M059J (cell line): ENCODE results near the gene RETSAT. TPM values are rescaled to one million over a fixed set of nuclear protein-coding genes. Genes with fewer than 3 reads are reported as not detected.
"Not testable (repeated sequence)": the region's sequence is repeated elsewhere in the genome, so short reads cannot be mapped to it uniquely, and the experiment has no call there.

Experiments
- DNase-seq: peaks from one replicate; pipeline ENCODE4 v3.0.0-alpha.2; 2012; ENCODE audit warnings: low read depth
- total RNA-seq: library from RNA; depleted of rRNA; stranded (reverse); fragments of >200 nt; shearing (Covaris generic); gene quantifications from 2 replicates; pipeline ENCODE4 v1.2.3, GENCODE V29; 2014; rRNA removed

RETSAT gene
- total RNA-seq = 19.0 and 25.0 TPM in 2 replicates

GRCh38 chr2:85354286-85355072 is at the start of gene RETSAT, which contains the start of gene ELMOD3:
TSS of gene RETSAT (minus strand) at chr2:85354528. CDS start at chr2:85354507, 21 bp downstream.
TSS of gene ELMOD3 (plus strand) at chr2:85354769. CDS start at chr2:85357199, 2,430 bp downstream.
- DNase-seq = peak; percentile 99

DNA sequence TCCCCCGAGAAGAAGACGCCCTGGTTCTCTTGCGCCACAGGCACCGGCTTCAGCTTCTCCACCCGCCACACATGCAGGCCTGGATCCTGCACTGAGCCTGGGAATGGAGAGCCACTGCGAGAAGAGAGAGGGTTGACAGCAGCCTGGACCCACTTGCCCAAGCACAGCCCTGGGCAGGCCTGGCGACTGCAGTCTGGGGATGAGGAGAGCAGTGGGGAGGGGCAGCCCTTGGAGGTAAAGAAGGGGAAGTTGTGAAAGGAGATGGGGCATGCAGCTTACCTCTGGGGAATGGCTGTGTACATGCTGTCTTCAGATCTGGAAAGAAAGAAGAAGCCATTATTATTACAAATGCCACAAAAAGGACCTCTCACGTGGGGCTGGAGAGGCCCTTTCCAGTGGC is 47.5 kb upstream of the RETSAT start:
- DNase-seq = no peak

- no peak for DNase-seq
These were observed 47.1 kb upstream of the RETSAT start for GRCh38 chr2:85401464-85401805.

DNA sequence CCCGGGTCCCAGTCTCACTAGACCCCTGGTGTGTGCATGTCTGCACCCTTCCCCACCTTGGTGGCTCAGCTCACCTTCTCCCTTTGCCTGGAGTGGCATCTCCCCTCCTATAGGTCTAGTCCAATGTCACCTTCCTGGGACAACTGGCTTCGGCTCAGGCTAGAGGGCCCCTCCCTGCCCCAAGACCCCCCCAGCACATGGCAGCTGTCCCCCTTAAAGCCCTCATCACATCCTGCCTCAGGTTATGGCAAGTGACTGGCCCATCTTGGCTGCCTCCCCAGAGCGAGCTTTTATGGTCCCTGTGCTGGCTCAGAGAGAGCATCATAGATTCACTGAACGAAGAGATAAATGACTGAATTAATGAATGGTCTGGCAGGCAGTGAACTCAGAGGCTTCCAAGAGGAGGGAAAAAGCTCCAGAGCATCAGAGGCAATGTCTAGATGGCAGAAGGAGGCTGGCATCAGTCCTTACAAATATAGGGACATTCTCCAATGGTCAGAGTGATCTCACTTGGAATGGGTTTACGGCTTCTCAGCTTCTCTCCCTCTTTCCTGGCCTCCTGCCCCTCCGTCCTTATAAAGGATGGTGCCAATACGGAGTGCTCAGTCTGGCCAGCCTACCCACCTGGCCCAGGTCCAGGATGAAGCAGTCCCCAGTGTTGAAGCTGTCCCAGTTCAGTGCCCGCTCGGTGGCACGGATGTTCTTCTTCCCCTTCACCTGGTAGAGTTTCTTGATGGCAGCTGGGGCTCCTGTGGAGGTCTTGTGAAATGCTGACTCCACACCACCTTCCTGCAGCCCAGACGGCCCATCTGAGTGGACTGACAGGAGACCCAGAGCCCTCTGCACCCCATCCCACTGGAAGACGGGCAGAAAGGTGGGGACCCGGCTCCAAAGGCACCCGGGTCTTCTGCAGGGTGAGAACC is 46.5 kb upstream of the RETSAT start:
- no peak for DNase-seq

DNA sequence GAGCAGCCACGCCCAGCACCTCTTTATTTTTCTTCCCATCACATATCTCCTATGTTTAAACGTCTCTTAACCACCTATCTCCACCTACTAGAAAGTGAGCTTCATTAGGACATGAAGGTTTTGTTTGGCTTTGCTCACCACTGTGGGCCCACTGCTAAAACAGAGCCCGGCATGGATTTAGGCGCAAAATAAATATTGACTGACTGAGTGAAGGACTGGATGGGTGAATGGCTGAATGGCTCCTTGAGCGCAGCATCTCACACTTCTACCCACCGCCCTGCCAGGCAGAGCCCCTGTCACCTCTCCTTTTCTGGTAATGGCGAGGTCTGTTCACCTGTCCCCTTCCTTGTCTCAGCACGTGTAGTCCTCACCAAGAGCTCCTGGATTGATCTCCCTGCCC is 45.7 kb upstream of the RETSAT start:
- no peak for DNase-seq

GRCh38 chr2:85399183-85399455 is 44.8 kb upstream of the RETSAT start:
- no peak for DNase-seq

- no peak for DNase-seq
These were observed 44.3 kb upstream of the RETSAT start for GRCh38 chr2:85398426-85399182.

DNA sequence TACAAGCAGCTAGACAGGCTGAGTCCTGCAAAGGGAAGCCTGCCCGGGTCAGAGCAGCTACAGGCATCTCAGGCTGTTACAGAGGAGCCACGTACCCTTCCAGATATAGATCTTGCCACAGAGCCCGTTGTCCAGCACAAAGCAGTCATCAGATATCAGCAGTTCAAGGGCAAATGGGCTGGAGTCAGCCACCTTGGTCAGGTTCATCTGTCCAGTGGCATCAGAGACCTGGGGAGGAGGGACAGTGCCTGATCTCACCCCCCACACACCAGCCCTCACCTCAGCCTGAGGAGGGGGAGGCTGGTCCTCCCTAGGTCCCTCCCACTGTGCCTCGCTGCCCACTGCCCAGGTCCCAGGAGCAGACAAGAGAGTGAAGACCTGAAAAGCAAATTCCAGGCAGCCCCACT is 43.6 kb upstream of the RETSAT start:
- DNase-seq = no peak

DNA sequence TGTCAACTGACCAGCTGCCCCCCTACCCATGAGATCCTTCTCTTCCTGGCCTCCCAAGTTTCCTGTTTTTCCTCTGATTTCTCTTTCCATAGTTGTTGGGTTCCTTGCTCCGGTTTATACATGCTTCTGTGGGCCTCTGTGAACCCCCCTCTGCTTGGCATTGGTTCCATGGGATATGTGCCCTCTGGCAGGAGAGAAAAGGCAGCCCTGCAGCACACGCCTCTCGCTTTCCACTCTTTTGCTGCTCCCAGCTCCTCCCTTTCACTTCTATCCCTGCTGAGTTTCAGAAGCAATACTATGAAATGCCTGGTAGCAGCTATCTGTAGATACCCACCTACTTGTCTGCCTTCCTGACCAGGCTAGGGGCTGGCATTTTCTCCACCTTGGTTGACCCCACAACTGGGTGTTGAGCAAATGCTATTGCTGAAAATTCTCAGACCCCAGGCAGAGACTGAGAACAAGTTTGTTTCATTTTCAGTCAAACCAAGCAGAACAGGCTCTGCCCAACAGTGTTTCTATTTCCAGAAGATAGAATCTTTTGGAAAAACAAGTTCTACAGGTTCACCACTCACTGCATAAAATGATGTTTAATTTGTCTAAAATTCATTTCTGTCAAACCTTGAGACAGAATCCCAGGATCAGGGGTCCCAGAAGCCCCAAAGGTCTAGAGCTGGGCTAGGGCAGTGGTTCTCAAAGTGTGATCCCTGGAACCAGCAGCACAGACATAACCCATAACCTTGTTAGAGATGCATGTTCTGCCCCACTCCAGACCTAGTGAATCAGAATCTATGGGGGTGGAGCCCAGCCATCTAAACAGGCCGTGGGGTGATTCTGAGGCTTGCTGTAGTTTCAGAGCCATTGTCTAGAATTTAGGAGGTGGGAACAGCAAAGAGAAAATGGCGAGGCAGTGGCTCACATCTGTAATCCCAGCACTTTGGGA is 42.5 kb upstream of the RETSAT start:
- DNase-seq = no peak

GRCh38 chr2:85395912-85396475 is 41.7 kb upstream of the RETSAT start:
- DNase-seq = no peak

DNA sequence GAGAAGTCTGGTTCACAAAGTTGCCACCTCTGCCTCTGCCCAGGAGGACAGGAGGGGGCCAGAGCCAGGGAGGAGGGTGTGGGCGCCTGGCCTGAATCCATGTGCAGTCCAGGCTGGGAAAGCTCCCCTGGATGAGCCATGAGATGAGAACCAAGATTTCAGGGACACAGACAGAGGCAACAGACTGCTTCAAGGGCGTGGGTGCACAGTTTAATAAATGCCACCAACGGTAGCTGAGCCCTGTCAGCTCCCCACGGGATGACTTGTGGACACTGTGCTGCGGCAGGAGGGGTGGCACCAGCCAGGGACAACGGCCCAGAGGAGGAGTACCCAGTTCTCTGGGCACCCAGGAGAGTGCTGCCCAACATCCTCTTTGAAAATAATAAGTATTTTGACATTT is 40.6 kb upstream of the RETSAT start:
- no peak for DNase-seq

DNA sequence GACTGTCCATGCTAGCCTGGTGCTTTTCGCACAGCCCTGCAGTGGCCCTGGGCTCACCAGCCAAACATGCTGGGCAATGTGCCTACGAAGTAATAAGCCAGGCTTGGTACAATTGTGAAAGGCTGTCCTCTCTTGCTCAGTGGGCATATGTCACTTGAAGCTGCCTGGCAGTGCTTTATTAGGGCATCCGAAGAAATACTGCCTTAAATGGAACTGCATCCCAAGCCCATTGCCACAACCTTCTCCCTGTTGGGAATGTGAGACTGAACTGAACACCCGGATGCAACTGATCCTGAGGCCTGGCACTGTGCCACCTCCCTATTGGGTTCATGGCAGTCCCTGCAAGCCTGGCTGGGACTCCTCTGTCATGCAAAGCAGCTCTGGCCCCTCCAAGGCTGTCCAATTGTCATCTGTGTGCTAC is 39.9 kb upstream of the RETSAT start:
- peak; percentile 22 for DNase-seq

GRCh38 chr2:85393836-85394235 is 39.5 kb upstream of the RETSAT start:
- peak; percentile 66 for DNase-seq

GRCh38 chr2:85390941-85391669 is 36.8 kb upstream of the RETSAT start:
- DNase-seq = peak; percentile 21

- no peak for DNase-seq
These were observed 34.7 kb upstream of the RETSAT start for GRCh38 chr2:85388878-85389538.

DNA sequence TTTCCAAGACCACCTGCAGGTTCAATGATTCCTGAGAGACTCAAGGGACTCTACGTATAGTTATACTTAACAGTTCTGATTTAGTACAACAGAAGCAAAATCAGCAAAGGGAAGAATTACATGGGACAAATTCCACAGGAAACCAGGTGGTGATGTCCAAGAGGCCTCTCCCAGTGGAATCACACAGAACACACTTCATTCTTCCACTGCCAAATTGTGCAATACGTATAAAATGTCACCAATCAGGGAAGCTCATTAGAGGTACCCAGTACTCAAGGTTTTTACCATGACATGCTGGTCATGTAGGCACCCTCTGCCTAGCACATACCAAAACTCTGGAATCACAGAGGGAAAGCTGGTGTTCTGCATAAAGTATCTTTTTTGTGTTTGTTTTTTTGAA is 33.4 kb upstream of the RETSAT start:
- DNase-seq = no peak

- no peak for DNase-seq
These were observed 31.4 kb upstream of the RETSAT start for GRCh38 chr2:85385746-85386145.

- DNase-seq = no peak
These were observed 29.5 kb upstream of the RETSAT start for GRCh38 chr2:85383850-85384249.

DNA sequence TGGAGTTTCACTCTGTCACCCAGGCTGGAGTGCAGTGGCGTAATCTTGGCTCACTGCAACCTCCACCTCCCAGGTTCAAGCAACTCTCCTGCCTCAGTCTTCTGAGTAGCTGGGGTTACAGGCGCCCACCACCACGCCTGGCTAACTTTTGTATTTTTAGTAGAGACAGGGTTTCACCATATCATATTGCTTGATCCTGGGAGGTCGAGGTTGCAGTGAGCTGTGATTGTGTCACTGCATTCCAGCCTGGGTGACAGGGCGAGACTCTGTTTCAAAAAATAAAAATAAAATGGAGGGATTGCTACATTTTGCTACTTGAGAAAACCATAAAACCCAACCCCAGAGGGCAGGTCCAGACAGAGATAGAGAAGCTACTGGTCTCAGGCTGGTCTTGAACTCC is 28.8 kb upstream of the RETSAT start:
- DNase-seq = not testable (repeated sequence)

GRCh38 chr2:85380048-85380447 is 25.7 kb upstream of the RETSAT start:
- no peak for DNase-seq
